MM.1S (cell line): ENCODE measurements around the gene PRKCZ.

Experiments used
- CTCF ChIP-seq: fragments of 300-600 bp; sonication (generic); IDR thresholded peaks from 2 replicates; pipeline ENCODE4 v1.5.1; 2016; ENCODE audit warnings: antibody characterized with exemption, low read length, mixed read lengths
- EZH2phosphoT487 ChIP-seq: fragments of 300-600 bp; sonication (generic); IDR thresholded peaks from 2 replicates; pipeline ENCODE4 v1.6.1; 2018; ENCODE audit warnings: antibody characterized with exemption, low read length

- TF ChIP-seq EZH2phosphoT487: no peak
- no peak for TF ChIP-seq CTCF
Observed at GRCh38 chr1:2000432-2000831, 49.8 kb upstream of the PRKCZ start.
